ENCODE data around the gene ARHGAP24.

Gene ARHGAP24

GRCh38 chr4:85431881-85432485 is 43.0 kb upstream of the ARHGAP24 start:
- H3K4me3 ChIP-seq (ENCODE audit: low read depth, low read length) = no peak overlapping the region
- no peak for DNase-seq (ENCODE audit: low read depth, low spot score)
- TF ChIP-seq CTCF (IDR thresholded peaks at IDR 0.05; ENCODE audit: low read depth, low read length) = no peak
- in situ Hi-C loops (cut with HindIII; ENCODE audit: low sequenced_read_pairs) = no loop called here

DNA sequence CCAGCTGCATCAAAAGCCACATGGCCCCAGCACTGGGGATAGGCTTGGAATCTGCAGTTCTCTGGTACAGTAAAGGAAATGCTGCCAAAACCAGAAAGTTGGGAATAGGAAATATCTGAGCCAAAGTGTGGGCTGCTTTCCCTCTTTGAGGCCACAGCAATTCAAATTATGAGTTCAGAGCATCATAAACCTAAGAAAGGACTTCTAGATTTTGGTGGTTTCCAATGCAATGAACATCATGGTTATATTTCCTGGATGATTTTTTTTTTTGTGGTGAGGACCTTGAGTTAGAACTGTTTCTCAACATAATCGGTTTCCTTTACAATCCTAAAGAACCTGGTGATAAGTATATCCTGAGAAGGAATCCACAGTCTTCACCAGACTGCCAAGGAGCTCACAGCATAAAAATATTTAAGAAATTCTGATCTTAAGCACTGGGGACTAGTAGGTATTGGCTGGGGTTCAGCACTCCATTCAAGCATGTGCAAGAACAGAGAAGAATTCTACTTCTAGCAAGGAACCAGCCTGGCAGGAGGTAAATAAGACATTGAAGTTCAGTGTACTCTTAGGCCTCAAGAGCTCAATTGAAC is 29.8 kb upstream of the ARHGAP24 start:
- in situ Hi-C loops (cut with HindIII; ENCODE audit: low sequenced_read_pairs) = no loop called here
- TF ChIP-seq CTCF (IDR thresholded peaks at IDR 0.05; ENCODE audit: low read depth, low read length) = no peak
- H3K4me3 ChIP-seq (ENCODE audit: low read depth, low read length) = no peak overlapping the region
- DNase-seq (ENCODE audit: low read depth, low spot score) = peak; percentile 58

DNA sequence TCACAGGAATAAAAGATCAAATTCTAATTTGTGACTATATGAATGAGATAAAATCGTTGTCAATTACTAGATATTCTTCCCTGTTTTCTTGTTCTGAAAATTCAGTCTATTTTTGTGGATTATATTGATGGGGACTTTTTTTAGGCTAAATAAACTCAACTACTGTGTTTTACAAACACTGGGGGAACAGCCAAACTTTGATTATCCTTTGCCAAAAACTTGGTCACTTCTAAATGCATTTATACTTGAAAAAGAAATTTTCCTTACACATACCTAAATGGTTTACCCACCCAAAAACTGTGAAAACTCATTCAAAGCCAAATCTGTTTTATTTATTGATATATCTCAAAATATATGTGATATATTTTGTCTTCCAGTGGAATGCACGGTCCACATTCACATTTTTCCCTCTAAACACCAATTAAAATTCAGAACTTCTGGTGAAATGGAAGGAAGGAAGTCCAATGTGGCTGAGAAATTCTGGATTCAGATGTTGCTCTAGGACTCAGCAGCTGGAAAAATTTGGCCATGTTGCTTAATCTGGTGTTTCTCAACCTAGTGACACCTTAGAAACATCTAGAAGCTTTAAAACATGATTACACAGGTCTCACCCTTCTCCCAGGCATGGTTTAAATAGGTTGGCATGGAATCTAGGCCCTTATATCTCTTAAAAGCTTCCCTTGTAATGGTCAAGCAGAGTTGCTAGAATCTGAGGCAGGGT is 28.6 kb upstream of the ARHGAP24 start:
- no peak for DNase-seq (ENCODE audit: low read depth, low spot score)
- no peak for TF ChIP-seq CTCF (IDR thresholded peaks at IDR 0.05; ENCODE audit: low read depth, low read length)
- H3K4me3 ChIP-seq (ENCODE audit: low read depth, low read length) = no peak overlapping the region
- in situ Hi-C loops (cut with HindIII; ENCODE audit: low sequenced_read_pairs) = no loop called here

DNA sequence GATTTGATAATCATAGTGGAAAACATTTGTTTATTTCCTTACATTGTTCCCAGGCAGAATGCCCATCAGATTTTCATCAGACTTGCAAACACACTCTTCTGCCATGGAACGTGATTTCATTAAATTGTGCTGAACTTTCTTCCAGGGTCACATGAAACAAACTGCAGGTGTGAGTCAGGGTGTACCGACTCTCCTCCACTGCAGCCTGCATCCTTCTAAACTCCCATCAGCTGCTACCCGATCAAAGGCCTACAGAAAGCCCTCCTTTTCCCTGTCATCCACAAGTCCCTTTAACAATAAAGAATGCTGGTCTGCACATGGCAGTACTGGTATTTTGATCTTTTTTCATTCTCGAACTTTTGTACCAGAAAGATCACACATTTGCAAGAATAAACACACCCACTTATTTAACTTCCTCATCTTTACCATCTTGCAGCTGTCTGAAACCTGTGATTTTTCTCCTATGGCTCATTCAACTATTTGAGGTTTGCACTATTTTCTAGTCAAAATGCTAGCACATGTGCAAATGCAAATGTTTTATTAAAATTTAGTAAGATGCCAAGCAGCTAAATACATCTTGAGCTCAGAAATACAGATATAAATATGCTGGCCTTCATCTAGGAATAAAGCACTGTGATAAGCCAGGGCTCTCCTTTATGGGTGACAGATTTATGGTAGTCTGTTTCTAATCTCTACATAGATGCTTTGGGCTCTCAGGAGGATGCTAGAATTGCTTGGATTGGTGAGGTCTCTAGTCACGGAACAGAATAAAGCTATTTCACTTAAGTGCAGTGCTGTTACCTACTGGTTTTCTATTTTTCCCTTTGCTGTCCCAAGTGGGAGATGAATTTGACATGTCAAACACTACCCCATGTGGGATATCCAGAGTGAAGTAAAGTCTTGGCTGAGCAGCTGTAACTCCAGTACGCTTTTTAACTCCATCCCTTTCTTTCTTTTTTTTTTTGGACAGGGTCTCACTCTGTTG is 25.8 kb upstream of the ARHGAP24 start:
- in situ Hi-C loops (cut with HindIII; ENCODE audit: low sequenced_read_pairs) = no loop called here
- no peak overlapping the region for H3K4me3 ChIP-seq (ENCODE audit: low read depth, low read length)
- TF ChIP-seq CTCF (IDR thresholded peaks at IDR 0.05; ENCODE audit: low read depth, low read length) = no peak
- DNase-seq (ENCODE audit: low read depth, low spot score) = no peak

- no peak for DNase-seq (ENCODE audit: low read depth, low spot score)
- no peak for TF ChIP-seq CTCF (IDR thresholded peaks at IDR 0.05; ENCODE audit: low read depth, low read length)
- in situ Hi-C loops (cut with HindIII; ENCODE audit: low sequenced_read_pairs) = no loop called here
- no peak overlapping the region for H3K4me3 ChIP-seq (ENCODE audit: low read depth, low read length)
Observed at GRCh38 chr4:85452058-85452731, 22.8 kb upstream of the ARHGAP24 start.

- in situ Hi-C loops (cut with HindIII; ENCODE audit: low sequenced_read_pairs) = no loop called here
- DNase-seq (ENCODE audit: low read depth, low spot score) = no peak
- TF ChIP-seq CTCF (IDR thresholded peaks at IDR 0.05; ENCODE audit: low read depth, low read length) = no peak
- no peak overlapping the region for H3K4me3 ChIP-seq (ENCODE audit: low read depth, low read length)
Observed at GRCh38 chr4:85455942-85456341, 19.0 kb upstream of the ARHGAP24 start.

All from astrocyte of the spinal cord (primary cell).